GM23248 (cell line): ENCODE measurements around the gene SPDYE17. TPM values are rescaled to one million over a fixed set of nuclear protein-coding genes. Genes with fewer than 3 reads are reported as not detected.
"Not testable (repeated sequence)": the region's sequence is repeated elsewhere in the genome, so short reads cannot be mapped to it uniquely, and the experiment has no call there.

Source experiments
- DNase-seq: peaks from one replicate; pipeline ENCODE4 v3.0.0-alpha.2; 2015
- H2AFZ ChIP-seq: fragments of 200-600 bp; sonication (generic); 2 replicates; pipeline ENCODE4 v1.6.1; 2016; ENCODE audit warnings: antibody characterized with exemption
- H3F3A ChIP-seq: fragments of 200-600 bp; sonication (generic); 2 replicates; pipeline ENCODE4 v1.6.1; 2016; ENCODE audit warnings: mild to moderate bottlenecking, antibody characterized with exemption, mixed run types; ENCODE audit not compliant: insufficient read depth
- H3K27ac ChIP-seq: fragments of 200-600 bp; sonication (generic); 2 replicates; pipeline ENCODE4 v1.5.1; 2016; ENCODE audit warnings: mild to moderate bottlenecking
- H3K27me3 ChIP-seq: fragments of 200-600 bp; sonication (generic); replicated peaks from 2 replicates; pipeline ENCODE4 v1.6.1; 2016; ENCODE audit warnings: mild to moderate bottlenecking; ENCODE audit not compliant: insufficient read depth
- H3K36me3 ChIP-seq: fragments of 200-600 bp; sonication (generic); 2 replicates; pipeline ENCODE4 v1.6.1; 2016; ENCODE audit warnings: low read depth, mild to moderate bottlenecking
- H3K4me1 ChIP-seq: fragments of 200-600 bp; sonication (generic); 2 replicates; pipeline ENCODE4 v1.6.1; 2016; ENCODE audit warnings: mild to moderate bottlenecking; ENCODE audit not compliant: insufficient read depth
- H3K4me2 ChIP-seq: fragments of 200-600 bp; sonication (generic); one replicate; pipeline ENCODE4 v1.6.1; 2016; ENCODE audit warnings: mild to moderate bottlenecking; ENCODE audit not compliant: unreplicated experiment
- H3K4me3 ChIP-seq: fragments of 200-600 bp; sonication (generic); 2 replicates; pipeline ENCODE4 v1.5.1; 2016; ENCODE audit warnings: mild to moderate bottlenecking
- H3K79me2 ChIP-seq: fragments of 200-600 bp; sonication (generic); 2 replicates; pipeline ENCODE4 v1.6.1; 2016; ENCODE audit warnings: mild to moderate bottlenecking; ENCODE audit not compliant: insufficient read depth
- H3K9ac ChIP-seq: fragments of 200-600 bp; sonication (generic); 2 replicates; pipeline ENCODE4 v1.6.1; 2016; ENCODE audit warnings: mild to moderate bottlenecking
- H3K9me2 ChIP-seq: fragments of 200-600 bp; sonication (generic); 2 replicates; pipeline ENCODE4 v1.6.1; 2016; ENCODE audit warnings: mixed run types, mild to moderate bottlenecking, moderate library complexity; ENCODE audit not compliant: insufficient read depth
- H3K9me3 ChIP-seq: fragments of 200-600 bp; sonication (generic); one replicate; pipeline ENCODE4 v1.6.1; 2017; ENCODE audit warnings: low read depth
- H4K20me1 ChIP-seq: fragments of 200-600 bp; sonication (generic); 2 replicates; pipeline ENCODE4 v1.6.0; 2016; ENCODE audit not compliant: insufficient read depth
- WGBS, 2 experiments: methylation state at CpG; one replicate each; pipeline ENCODE4 v1.1.6; 2015 to 2017; ENCODE audit warnings: low lambda C conversion rate in 2 of 2, low coverage in 1 of 2; ENCODE audit errors: missing lambda C conversion rate in 2 of 2; 5-methylcytosine and 5-hydroxymethylcytosine counted together
- in situ Hi-C: fragments of 300-500 bp; cut with MboI; formaldehyde crosslinking; loops from 2 replicates; pipeline ENCODE4 v1.15.0; 2020
- polyA plus RNA-seq: library from polyadenylated mRNA; unstranded; fragments of >200 nt; fragmentation: Nextera tagmentation; extraction: Ambion mirVana; gene quantifications from 2 replicates; pipeline ENCODE4 v1.2.1, GENCODE V29; 2016
- total RNA-seq: library from RNA; depleted of rRNA; stranded (reverse); fragments of >200 nt; shearing (Covaris generic); gene quantifications from 2 replicates; pipeline ENCODE4 v1.2.3, GENCODE V29; 2014

The SPDYE17 gene
- total and polyA plus RNA-seq, 2 experiments from 2014 or later, result not detected

DNA sequence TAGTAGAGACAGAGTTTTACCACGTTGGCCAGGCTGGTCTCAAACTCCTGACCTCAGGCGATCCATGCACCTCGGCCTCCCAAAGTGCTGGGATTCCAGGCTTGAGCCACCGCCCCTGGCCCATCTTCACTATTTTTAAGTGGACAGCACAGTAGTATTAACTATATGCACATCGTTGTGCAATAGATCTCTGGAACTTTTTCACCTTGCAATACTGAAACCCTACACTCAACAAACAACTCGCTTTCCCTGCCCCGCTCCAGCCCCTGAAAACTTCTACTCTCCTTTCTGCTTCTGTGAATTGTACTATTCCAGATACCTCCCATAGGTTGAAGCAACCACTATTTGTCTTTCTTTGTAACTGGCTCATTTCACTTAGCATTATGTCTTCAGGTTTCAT lies 33.7 kb upstream of the SPDYE17 start:
- H3K4me1 ChIP-seq, H2AFZ ChIP-seq, H3K36me3 ChIP-seq, H3K4me2 ChIP-seq, H3K9me3 ChIP-seq, H3K9me2 ChIP-seq, H4K20me1 ChIP-seq, in situ Hi-C loops, H3K27me3 ChIP-seq, H3K4me3 ChIP-seq, H3F3A ChIP-seq, H3K27ac ChIP-seq, H3K9ac ChIP-seq, H3K79me2 ChIP-seq, DNase-seq: not testable (repeated sequence)
- 95 to 97% methylated on average over 7 of the region's 7 CpGs for WGBS, 2 experiments

DNA sequence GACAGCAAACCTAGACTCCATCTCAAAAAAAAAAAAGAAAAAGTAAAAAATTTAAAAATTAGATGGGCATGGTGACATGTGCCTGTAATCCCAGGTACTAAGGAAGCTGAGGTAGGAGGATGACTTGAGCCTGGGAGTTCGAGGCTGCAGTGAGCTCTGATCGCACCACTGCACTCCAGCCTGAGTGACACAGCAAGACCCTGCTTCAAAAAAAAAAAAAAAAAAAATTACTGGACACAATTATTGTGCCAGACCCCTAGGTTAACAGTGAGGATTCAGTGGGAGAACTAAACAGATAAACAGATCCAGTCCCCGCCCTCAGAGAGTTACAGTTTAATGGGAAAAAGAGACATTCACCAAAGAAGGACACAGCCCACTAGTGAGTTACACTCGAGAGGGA lies 31.6 kb upstream of the SPDYE17 start:
- H3K27me3 ChIP-seq, H3K4me2 ChIP-seq, H3K27ac ChIP-seq, H2AFZ ChIP-seq, H4K20me1 ChIP-seq, H3K9ac ChIP-seq, H3K4me3 ChIP-seq, H3K4me1 ChIP-seq, in situ Hi-C loops, H3K9me2 ChIP-seq, DNase-seq, H3K36me3 ChIP-seq, H3K9me3 ChIP-seq, H3F3A ChIP-seq, H3K79me2 ChIP-seq: not testable (repeated sequence)
- 92 to 95% methylated on average over 4 of the region's 4 CpGs for WGBS, 2 experiments

DNA sequence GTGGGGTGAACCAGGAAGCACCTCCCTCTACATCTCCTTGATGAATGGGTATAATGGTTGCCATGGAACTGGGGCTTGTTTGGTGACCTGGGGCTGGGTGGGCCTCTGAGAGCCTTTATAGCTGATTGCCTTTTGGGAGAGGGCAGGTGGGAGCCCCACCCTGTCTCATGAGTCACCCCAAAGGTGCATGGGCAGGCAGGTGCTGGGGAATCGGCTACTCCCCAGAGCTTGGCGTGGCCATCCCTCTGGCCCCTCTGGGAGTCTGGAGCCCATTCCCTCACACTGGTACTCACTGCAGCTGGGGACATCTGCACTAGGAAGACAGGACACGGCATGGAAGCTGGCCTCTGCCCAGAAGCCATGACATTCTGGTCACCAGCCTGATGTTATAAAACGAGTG lies 30.4 kb upstream of the SPDYE17 start, which contains the start of gene SPDYE18:
Gene SPDYE18 (minus strand): TSS at position 2 of the 400 bp plus-strand sequence. CDS start 2,046 bp downstream, outside the sequence.
- H3K4me3 ChIP-seq, H3K4me2 ChIP-seq, H3K36me3 ChIP-seq, H3F3A ChIP-seq, H3K9me2 ChIP-seq, in situ Hi-C loops, H3K9me3 ChIP-seq, H4K20me1 ChIP-seq, H3K79me2 ChIP-seq, H3K27me3 ChIP-seq, H3K9ac ChIP-seq, DNase-seq, H3K27ac ChIP-seq, H3K4me1 ChIP-seq, H2AFZ ChIP-seq: not testable (repeated sequence)
- WGBS, 2 experiments, result 90 to 100% methylated on average over 4 of the region's 4 CpGs

DNA sequence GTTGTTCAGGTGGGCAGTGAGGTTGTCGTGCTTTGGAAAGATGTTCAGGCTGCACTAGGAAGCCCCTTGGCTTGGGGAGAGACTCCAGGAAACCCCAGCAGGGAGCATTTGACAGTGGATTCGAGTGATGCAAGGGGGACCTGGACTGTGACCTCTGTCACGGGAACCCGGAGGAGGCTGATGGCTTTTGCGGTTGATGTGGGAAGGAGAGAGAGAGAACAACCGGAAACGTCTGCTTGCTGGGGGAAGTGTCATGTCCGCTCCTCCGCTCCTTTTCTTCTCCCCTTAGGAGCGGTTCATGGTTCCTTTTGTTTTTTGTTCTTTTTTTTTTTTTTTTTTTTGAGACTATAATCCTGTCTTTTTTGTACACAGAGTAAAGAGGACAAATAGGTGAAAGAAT lies 5.8 kb downstream of the SPDYE17 start:
- H3K27me3 ChIP-seq, H3K4me3 ChIP-seq, H3K9me2 ChIP-seq, H3K4me1 ChIP-seq, H3K9me3 ChIP-seq, H3K4me2 ChIP-seq, H3K27ac ChIP-seq, H3K79me2 ChIP-seq, in situ Hi-C loops, H3F3A ChIP-seq, H2AFZ ChIP-seq, H4K20me1 ChIP-seq, H3K9ac ChIP-seq, DNase-seq, H3K36me3 ChIP-seq: not testable (repeated sequence)
- whole genome bisulfite sequencing, 2 experiments, result 97% methylated on average over 6 to 9 of the region's 10 CpGs

DNA sequence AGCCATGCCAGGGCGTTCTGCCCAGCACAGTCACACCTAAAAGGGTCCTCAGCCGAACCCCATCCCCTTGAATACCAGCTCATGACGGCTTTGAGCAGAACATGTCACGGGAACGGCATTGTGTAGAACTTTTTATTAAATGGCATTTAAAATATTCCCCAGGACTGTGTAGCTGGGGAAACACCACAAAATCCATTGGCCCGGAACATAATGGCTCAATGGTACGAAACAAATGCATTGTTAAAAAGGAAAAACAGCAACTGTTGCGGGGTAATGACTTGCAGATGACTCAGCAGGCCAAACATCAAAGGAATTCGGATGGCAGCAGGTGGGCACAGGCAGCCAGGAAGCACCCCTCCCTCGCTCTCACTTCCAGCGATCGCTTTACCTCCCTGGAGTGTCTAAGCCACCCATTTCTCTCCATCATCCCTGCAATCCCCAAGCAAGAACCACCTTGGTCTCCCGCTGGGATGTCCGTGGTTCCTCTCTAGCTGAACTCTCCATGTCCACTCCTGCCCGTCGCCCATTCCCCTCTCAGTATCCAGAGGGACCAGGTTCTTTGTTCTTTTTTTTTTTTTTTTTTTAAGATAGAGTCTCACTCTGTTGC lies 22.0 kb downstream of the SPDYE17 start:
- in situ Hi-C loops, H3K9me3 ChIP-seq, DNase-seq, H3F3A ChIP-seq, H3K4me2 ChIP-seq, H3K79me2 ChIP-seq, H3K27me3 ChIP-seq, H3K9me2 ChIP-seq, H2AFZ ChIP-seq, H3K4me3 ChIP-seq, H3K9ac ChIP-seq, H4K20me1 ChIP-seq, H3K4me1 ChIP-seq, H3K36me3 ChIP-seq, H3K27ac ChIP-seq: not testable (repeated sequence)
- WGBS, 2 experiments, result 59 to 67% methylated on average over 5 to 7 of the region's 16 CpGs

DNA sequence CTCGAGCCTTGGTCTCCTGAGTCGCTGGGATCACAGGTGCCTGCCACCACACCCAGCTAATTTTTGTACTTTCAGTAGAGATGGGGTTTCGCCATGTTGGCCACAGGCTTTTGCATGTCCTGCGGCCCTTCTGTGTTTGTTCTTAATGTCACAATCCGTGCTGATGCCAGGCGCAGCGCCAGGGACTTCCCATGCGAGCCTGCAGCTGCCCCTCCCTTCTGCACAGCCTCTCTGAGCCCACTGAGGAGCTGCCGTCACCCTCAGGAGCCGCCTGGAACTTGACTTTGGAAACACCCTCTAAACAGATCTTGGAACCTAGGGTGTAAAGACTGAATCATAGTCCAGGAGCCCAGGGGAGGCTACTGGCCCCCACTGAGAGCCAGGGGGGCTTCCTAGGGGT lies 24.2 kb downstream of the SPDYE17 start:
- H3K4me2 ChIP-seq, H4K20me1 ChIP-seq, H3K4me1 ChIP-seq, H3K4me3 ChIP-seq, H3K36me3 ChIP-seq, H2AFZ ChIP-seq, H3K9me3 ChIP-seq, H3F3A ChIP-seq, H3K27ac ChIP-seq, H3K9me2 ChIP-seq, in situ Hi-C loops, H3K9ac ChIP-seq, H3K79me2 ChIP-seq, H3K27me3 ChIP-seq: not testable (repeated sequence)
- 32 to 39% methylated on average over 10 of the region's 10 CpGs for WGBS, 2 experiments
- peak; percentile 66 for DNase-seq

DNA sequence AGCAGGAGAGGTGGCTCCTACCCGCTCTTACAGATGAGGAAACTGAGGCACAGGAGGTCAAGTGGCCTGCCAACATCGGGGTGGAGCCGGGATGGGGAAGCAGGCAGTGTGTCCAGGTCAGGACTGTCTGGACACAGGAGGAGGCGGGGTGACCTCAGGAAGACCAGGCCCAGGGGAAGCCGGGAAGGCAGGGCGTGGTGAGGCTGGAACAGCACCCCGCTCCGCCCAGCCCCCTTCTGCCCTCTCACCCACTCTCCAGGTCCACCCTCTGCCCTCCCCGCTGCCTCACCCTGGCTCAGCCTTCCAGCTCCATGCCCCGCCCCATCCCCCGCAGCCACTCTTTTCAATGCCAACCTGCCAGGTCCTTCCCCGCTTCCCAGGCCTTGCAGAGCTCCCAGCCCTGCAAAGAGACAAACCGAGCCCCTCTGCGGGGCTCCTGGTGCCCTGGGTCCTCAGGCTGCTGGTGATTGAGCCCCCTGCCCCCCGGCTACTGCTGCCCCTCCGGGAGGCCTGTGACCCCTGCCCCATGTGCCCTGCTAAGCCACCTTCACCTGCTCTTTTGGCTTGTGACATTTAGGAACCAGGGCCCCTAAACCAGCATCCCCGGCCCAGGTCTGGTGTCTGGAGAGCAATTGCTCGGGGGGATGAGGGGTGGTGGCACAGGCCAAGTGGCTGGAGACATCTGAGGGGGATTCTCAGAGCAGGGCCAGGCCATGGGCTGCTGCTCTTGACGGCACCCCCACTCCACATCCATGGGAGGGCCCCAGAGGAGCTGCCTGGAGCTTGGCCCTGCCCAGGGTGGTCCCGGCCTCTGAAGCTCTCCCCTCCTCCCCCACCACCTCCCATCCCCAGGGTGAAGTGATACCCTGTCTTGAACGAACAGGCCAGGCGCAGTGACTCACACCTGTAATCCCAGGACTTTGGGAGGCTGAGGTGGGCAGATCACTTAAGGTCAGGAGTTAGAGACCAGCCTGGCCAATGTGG lies 25.7 kb downstream of the SPDYE17 start:
- not testable (repeated sequence) for H3K9ac ChIP-seq

More for the DNA sequence above, 25.7 kb downstream of the SPDYE17 start:
- H3K27ac ChIP-seq, H4K20me1 ChIP-seq, H3F3A ChIP-seq, DNase-seq, H3K9me3 ChIP-seq, H3K4me3 ChIP-seq, H3K36me3 ChIP-seq, H3K79me2 ChIP-seq, H2AFZ ChIP-seq, H3K9me2 ChIP-seq, H3K4me1 ChIP-seq, in situ Hi-C loops, H3K27me3 ChIP-seq, H3K4me2 ChIP-seq: not testable (repeated sequence)
- 72 to 80% methylated on average over 10 to 13 of the region's 22 CpGs for WGBS, 2 experiments
